GM18873 (cell line): ENCODE data around the gene C15orf40.
"Not testable (repeated sequence)": the region's sequence is repeated elsewhere in the genome, so short reads cannot be mapped to it uniquely, and the experiment has no call there.

Experiments
- ATAC-seq: cut with Tn5 transposase; IDR thresholded peaks from one replicate; pipeline ENCODE4 v1.9.1; 2021; ENCODE audit warnings: mild to moderate bottlenecking, moderate library complexity, moderate number of reproducible peaks; ENCODE audit not compliant: unreplicated experiment, low FRiP score

Gene C15orf40

GRCh38 chr15:82959423-82959822, 52.0 kb downstream of the C15orf40 start:
- no peak for ATAC-seq

- no peak for ATAC-seq
These were observed 52.8 kb downstream of the C15orf40 start for GRCh38 chr15:82958638-82959037.

- no peak for ATAC-seq
These were observed 59.0 kb downstream of the C15orf40 start, which contains the start of gene HOMER2 for GRCh38 chr15:82952158-82953081. TSS of gene HOMER2 (minus strand) at chr15:82952720. CDS start at chr15:82952535, 185 bp downstream.

GRCh38 chr15:82951472-82952157, 59.8 kb downstream of the C15orf40 start:
- no peak for ATAC-seq

GRCh38 chr15:82950746-82951370, 60.6 kb downstream of the C15orf40 start:
- ATAC-seq = no peak

- ATAC-seq = no peak
These were observed 61.1 kb downstream of the C15orf40 start for GRCh38 chr15:82950295-82950694.

- no peak for ATAC-seq
These were observed 65.2 kb downstream of the C15orf40 start for GRCh38 chr15:82946155-82946701.

- no peak for ATAC-seq
These were observed 66.1 kb downstream of the C15orf40 start for GRCh38 chr15:82945326-82945725.

- no peak for ATAC-seq
These were observed 66.6 kb downstream of the C15orf40 start for GRCh38 chr15:82944821-82945220.

GRCh38 chr15:82944056-82944455, 67.4 kb downstream of the C15orf40 start:
- ATAC-seq = no peak

GRCh38 chr15:82943176-82943575, 68.3 kb downstream of the C15orf40 start:
- ATAC-seq = no peak

- no peak for ATAC-seq
These were observed 68.7 kb downstream of the C15orf40 start for GRCh38 chr15:82942691-82943090.

GRCh38 chr15:82939678-82940077, 71.8 kb downstream of the C15orf40 start:
- not testable (repeated sequence) for ATAC-seq
